Endothelial cell (in vitro differentiated cells): ENCODE data around the gene OR52B2. TPM values are rescaled to one million over a fixed set of nuclear protein-coding genes. Genes with fewer than 3 reads are reported as not detected.

ENCODE experiments used
- DNase-seq: peaks from one replicate; pipeline ENCODE4 v3.0.0; 2021; ENCODE audit warnings: low spot score
- H3K27ac Mint-ChIP-seq: one replicate; pipeline ENCODE4 v1.8.0; 2021; ENCODE audit warnings: mixed read lengths, inconsistent platforms; ENCODE audit not compliant: unreplicated experiment
- H3K27me3 Mint-ChIP-seq: one replicate; pipeline ENCODE4 v1.8.0; 2021; ENCODE audit warnings: mild to moderate bottlenecking, moderate library complexity, mixed read lengths, inconsistent platforms; ENCODE audit not compliant: unreplicated experiment
- H3K36me3 Mint-ChIP-seq: one replicate; pipeline ENCODE4 v1.8.0; 2021; ENCODE audit warnings: mild to moderate bottlenecking, low read depth, mixed read lengths, inconsistent platforms; ENCODE audit not compliant: unreplicated experiment
- H3K4me1 Mint-ChIP-seq: one replicate; pipeline ENCODE4 v1.8.0; 2021; ENCODE audit warnings: mild to moderate bottlenecking, mixed read lengths, inconsistent platforms; ENCODE audit not compliant: unreplicated experiment
- H3K4me3 Mint-ChIP-seq: one replicate; pipeline ENCODE4 v1.8.0; 2021; ENCODE audit warnings: mild to moderate bottlenecking, mixed read lengths, inconsistent platforms; ENCODE audit not compliant: unreplicated experiment
- H3K9me3 Mint-ChIP-seq: one replicate; pipeline ENCODE4 v1.8.0; 2021; ENCODE audit warnings: mixed read lengths, inconsistent platforms; ENCODE audit not compliant: unreplicated experiment
- CTCF ChIP-seq: fragments of 200-600 bp; sonication (generic); IDR thresholded peaks from one replicate; pipeline ENCODE4 v1.5.0; 2021; ENCODE audit warnings: antibody characterized with exemption; ENCODE audit not compliant: unreplicated experiment
- total RNA-seq: library from RNA; stranded (reverse); fragmentation: NEBNext Ultra II Directional; extraction: Animal tissue kit (Norgen Biotek cat#: 25700); gene quantifications from one replicate; pipeline ENCODE4 v1.2.1, GENCODE V29; 2021; ENCODE audit not compliant: unreplicated experiment

The OR52B2 gene
- total RNA-seq, 1 donor from 2014 or later = not detected

- Mint-ChIP-seq H3K4me3 (no peak overlapping the region), H3K36me3 (no peaks in the 10 kb centered on the region), H3K27me3 (no peaks in the 10 kb centered on the region), H3K9me3 (no peaks in the 10 kb centered on the region), H3K4me1 (no peaks in the 10 kb centered on the region), H3K27ac (no peak overlapping the region)
- DNase-seq = no peak
- no peak for TF ChIP-seq CTCF
Observed at GRCh38 chr11:6132431-6132830, 37.7 kb downstream of the OR52B2 start.

GRCh38 chr11:6129635-6130034, 40.5 kb downstream of the OR52B2 start:
- no peak overlapping the region for H3K27ac Mint-ChIP-seq

GRCh38 chr11:6129011-6129410, 41.1 kb downstream of the OR52B2 start:
- Mint-ChIP-seq H3K9me3 (no peaks in the 10 kb centered on the region), H3K4me3 (no peak overlapping the region), H3K27me3 (no peaks in the 10 kb centered on the region), H3K27ac (no peak overlapping the region), H3K4me1 (peaks cover 4% of the 10 kb centered on the region), H3K36me3 (no peaks in the 10 kb centered on the region)
- DNase-seq = no peak
- no peak for TF ChIP-seq CTCF

More at GRCh38 chr11:6129635-6130034, 40.5 kb downstream of the OR52B2 start:
- H3K9me3 Mint-ChIP-seq = no peaks in the 10 kb centered on the region
- no peak for DNase-seq
- no peaks in the 10 kb centered on the region for H3K36me3 Mint-ChIP-seq
- H3K4me3 Mint-ChIP-seq = no peak overlapping the region
- no peak for TF ChIP-seq CTCF
- no peaks in the 10 kb centered on the region for H3K4me1 Mint-ChIP-seq
- H3K27me3 Mint-ChIP-seq = no peaks in the 10 kb centered on the region

GRCh38 chr11:6127881-6128280, 42.2 kb downstream of the OR52B2 start:
- Mint-ChIP-seq H3K9me3 (no peaks in the 10 kb centered on the region), H3K4me3 (no peak overlapping the region), H3K36me3 (no peaks in the 10 kb centered on the region), H3K4me1 (peaks cover 5% of the 10 kb centered on the region), H3K27ac (no peak overlapping the region), H3K27me3 (no peaks in the 10 kb centered on the region)
- DNase-seq = no peak
- TF ChIP-seq CTCF = no peak

- no peak for TF ChIP-seq CTCF
- Mint-ChIP-seq H3K4me1 (peaks cover 5% of the 10 kb centered on the region), H3K36me3 (no peaks in the 10 kb centered on the region)
Observed at GRCh38 chr11:6124245-6124644, 45.9 kb downstream of the OR52B2 start.

More at GRCh38 chr11:6124245-6124644, 45.9 kb downstream of the OR52B2 start:
- DNase-seq = no peak
- no peak overlapping the region for H3K27ac Mint-ChIP-seq
- no peaks in the 10 kb centered on the region for H3K9me3 Mint-ChIP-seq
- H3K4me3 Mint-ChIP-seq = no peak overlapping the region
- H3K27me3 Mint-ChIP-seq = no peaks in the 10 kb centered on the region

Other genes with a start within 250 kb of the OR52B2 start
- not detected for gene OR56A3, start 228.1 kb downstream of the OR52B2 start, total RNA-seq
- gene OR56A5, start 201.8 kb downstream of the OR52B2 start, total RNA-seq = not detected
- gene OR52L1, start 183.3 kb downstream of the OR52B2 start, total RNA-seq = not detected
- 0.13 TPM for gene OR56A4, start 163.4 kb downstream of the OR52B2 start, total RNA-seq
- 0.03 TPM for gene OR56A1, start 139.6 kb downstream of the OR52B2 start, total RNA-seq
- gene OR56B4, start 62.6 kb downstream of the OR52B2 start, total RNA-seq = not detected
- not detected for gene OR52W1, start 28.9 kb upstream of the OR52B2 start, total RNA-seq
- gene C11orf42, start 35.2 kb upstream of the OR52B2 start, total RNA-seq = not detected
- gene FHIP1B, start 64.3 kb upstream of the OR52B2 start, total RNA-seq = 29.3 TPM
- not detected for gene CNGA4, start 68.8 kb upstream of the OR52B2 start, total RNA-seq
- 0.64 TPM for gene CCKBR, start 89.5 kb upstream of the OR52B2 start, total RNA-seq
- 91.0 TPM for gene CAVIN3, start 150.2 kb upstream of the OR52B2 start, total RNA-seq
- 24.8 TPM for gene SMPD1, start 220.1 kb upstream of the OR52B2 start, total RNA-seq
- 43.6 TPM for gene APBB1, start 248.8 kb upstream of the OR52B2 start, total RNA-seq